B cell (primary cell): ENCODE data around the gene FERMT3. TPM values are rescaled to one million over a fixed set of nuclear protein-coding genes. Genes with fewer than 3 reads are reported as not detected.
A peak's percentile ranks its signal among the peaks of the same experiment; 100 is the strongest.

ENCODE experiments used
- ATAC-seq: fragments of 200-7000 bp; cut with Tn5 transposase; one replicate; pipeline ENCODE4 v1.10.0; 2021; ENCODE audit warnings: low read depth, mild to moderate bottlenecking, moderate number of reproducible peaks, moderate library complexity
- CTCF ChIA-PET: fragments of 350-600 bp; sonication (Branson Sonifier 250); formaldehyde crosslinking; loops from one replicate; lab custom pipeline; 2021; ENCODE audit warnings: antibody characterized with exemption, inconsistent platforms; lab: Charles Lee
- POLR2A ChIA-PET: fragments of 350-600 bp; sonication (Branson Sonifier 250); formaldehyde crosslinking; loops from one replicate; lab custom pipeline; 2021; ENCODE audit warnings: antibody characterized with exemption; lab: Charles Lee
- DNase-seq: peaks from one replicate; pipeline ENCODE4 v3.0.0; 2013
- H2AFZ ChIP-seq: 2 replicates; pipeline ENCODE4 v1.6.1; 2012; ENCODE audit warnings: mild to moderate bottlenecking, low read depth, low read length; ENCODE audit not compliant: insufficient read depth, poor library complexity, severe bottlenecking
- H3K27ac ChIP-seq, 2 donors: 1 replicate in 1 of 2; 2 replicates in 1 of 2; pipeline ENCODE4 v1.5.1; 2012 to 2013; ENCODE audit warnings: low read length in 2 of 2, mild to moderate bottlenecking in 2 of 2, moderate library complexity in 1 of 2
- H3K27me3 ChIP-seq, 4 experiments: fragments of 200-600 bp in 1 of 4; sonication (generic) in 1 of 4; replicated peaks in 1 of 4; 1 replicate in 2 of 4; 2 replicates in 2 of 4; pipeline versions ENCODE4 v1.6.1 to v1.7.0; 2013 to 2016; ENCODE audit warnings: low read length in 3 of 4, mild to moderate bottlenecking in 2 of 4, mixed read lengths in 1 of 4, moderate library complexity in 1 of 4; ENCODE audit not compliant: insufficient read depth in 4 of 4, control insufficient read depth in 3 of 4; ENCODE audit errors: control extremely low read depth in 1 of 4
- H3K36me3 ChIP-seq, 2 experiments: replicated peaks in 1 of 2; 1 replicate in 1 of 2; 2 replicates in 1 of 2; pipeline versions ENCODE4 v1.6.1 to v1.7.1; 2013; ENCODE audit warnings: low read length in 1 of 2; ENCODE audit not compliant: insufficient read depth in 2 of 2, control insufficient read depth in 1 of 2; ENCODE audit errors: control extremely low read depth in 1 of 2, extremely low read depth in 1 of 2
- H3K4me1 ChIP-seq, 2 donors: fragments of 200-600 bp in 1 of 2; sonication (generic) in 1 of 2; 1 replicate in 1 of 2; 2 replicates in 1 of 2; pipeline versions ENCODE4 v1.5.1 to v1.6.1; 2013 to 2017; ENCODE audit warnings: low read length in 2 of 2; ENCODE audit not compliant: control insufficient read depth in 2 of 2, insufficient read depth in 2 of 2
- H3K4me2 ChIP-seq: replicated peaks from 2 replicates; pipeline ENCODE3; 2012; ENCODE audit warnings: mild to moderate bottlenecking, low read depth, low read length; ENCODE audit not compliant: poor library complexity, severe bottlenecking
- H3K4me3 ChIP-seq, 5 experiments: fragments of 200-600 bp in 1 of 5; sonication (generic) in 1 of 5; 1 replicate in 3 of 5; 2 replicates in 2 of 5; pipeline versions ENCODE4 v1.5.1 to v1.7.0; 2011 to 2016; ENCODE audit warnings: low read length in 4 of 5, mild to moderate bottlenecking in 4 of 5, low read depth in 2 of 5, control low read depth in 1 of 5, moderate library complexity in 1 of 5; ENCODE audit not compliant: insufficient read depth in 1 of 5; ENCODE audit errors: control extremely low read depth in 1 of 5, extremely low read depth in 1 of 5
- H3K79me2 ChIP-seq: fragments of 200-600 bp; sonication (generic); one replicate; pipeline ENCODE4 v1.6.0; 2016; ENCODE audit warnings: low read length; ENCODE audit not compliant: control insufficient read depth, insufficient read depth
- H3K9ac ChIP-seq: fragments of 200-600 bp; sonication (generic); 2 replicates; pipeline ENCODE4 v1.6.1; 2017; ENCODE audit warnings: mild to moderate bottlenecking, low read length, moderate library complexity
- H3K9me3 ChIP-seq, 3 donors: one replicate each; pipeline versions ENCODE4 v1.6.1 to v1.7.1; 2013; ENCODE audit warnings: low read length in 2 of 3; ENCODE audit not compliant: control insufficient read depth in 2 of 3, insufficient read depth in 1 of 3; ENCODE audit errors: control extremely low read depth in 1 of 3
- H4K20me1 ChIP-seq: 2 replicates; pipeline ENCODE4 v1.6.0; 2012; ENCODE audit warnings: mild to moderate bottlenecking, low read length; ENCODE audit not compliant: insufficient read depth, control insufficient read depth, poor library complexity, severe bottlenecking
- H3K27ac Mint-ChIP-seq: one replicate; pipeline ENCODE4 v1.8.0; 2021; ENCODE audit warnings: mixed read lengths
- H3K27me3 Mint-ChIP-seq: one replicate; pipeline ENCODE4 v1.8.0; 2021; ENCODE audit warnings: mixed read lengths
- H3K4me1 Mint-ChIP-seq: one replicate; pipeline ENCODE4 v1.8.0; 2021; ENCODE audit warnings: mixed read lengths
- H3K4me3 Mint-ChIP-seq: one replicate; pipeline ENCODE4 v1.8.0; 2021; ENCODE audit warnings: mixed read lengths
- H3K9me3 Mint-ChIP-seq: one replicate; pipeline ENCODE4 v1.8.0; 2022; ENCODE audit warnings: mixed read lengths; ENCODE audit not compliant: insufficient read depth
- CTCF ChIP-seq: fragments of 200-600 bp; IDR thresholded peaks from one replicate; pipeline ENCODE4 v1.8.0; 2022; ENCODE audit warnings: antibody characterized with exemption, mild to moderate bottlenecking
- EZH2 ChIP-seq: IDR thresholded peaks from 2 replicates; pipeline ENCODE4 v1.6.1; 2012; ENCODE audit warnings: borderline replicate concordance, low read depth, mild to moderate bottlenecking, moderate library complexity, low read length; ENCODE audit not compliant: insufficient read depth, poor library complexity, severe bottlenecking
- WGBS: methylation state at CpG from one replicate; pipeline ENCODE4 v1.1.5; 2013; ENCODE audit warnings: missing lambda C conversion rate; ENCODE audit not compliant: insufficient coverage; 5-methylcytosine and 5-hydroxymethylcytosine counted together
- intact Hi-C: fragments of 100-400 bp; cut with micrococcal nuclease; formaldehyde crosslinking; loops from one replicate; pipeline ENCODE4 v1.10.0; 2022
- polyA minus RNA-seq: library from RNA; depleted of rRNA, polyadenylated mRNA; stranded (reverse); fragments of >200 nt; gene quantifications from 2 replicates; pipeline ENCODE4 v1.2.3, GENCODE V29; 2012
- polyA plus RNA-seq: library from polyadenylated mRNA; depleted of rRNA; stranded (reverse); fragments of >200 nt; gene quantifications from 2 replicates; pipeline ENCODE4 v1.2.3, GENCODE V29; 2012
- total RNA-seq, 2 donors: library from RNA; stranded (reverse); fragments of 120-200 nt in 1 of 2; gene quantifications; 1 replicate in 1 of 2; 2 replicates in 1 of 2; pipeline versions ENCODE4 v1.2.3 to v1.2.4, GENCODE V29; 2013 to 2022

The FERMT3 gene
- total RNA-seq (96.2 and 106 TPM in 2 replicates), polyA plus RNA-seq (152 and 170 TPM in 2 replicates), polyA minus RNA-seq (121 and 135 TPM in 2 replicates)
- 87.1 TPM for total RNA-seq (2013)

DNA sequence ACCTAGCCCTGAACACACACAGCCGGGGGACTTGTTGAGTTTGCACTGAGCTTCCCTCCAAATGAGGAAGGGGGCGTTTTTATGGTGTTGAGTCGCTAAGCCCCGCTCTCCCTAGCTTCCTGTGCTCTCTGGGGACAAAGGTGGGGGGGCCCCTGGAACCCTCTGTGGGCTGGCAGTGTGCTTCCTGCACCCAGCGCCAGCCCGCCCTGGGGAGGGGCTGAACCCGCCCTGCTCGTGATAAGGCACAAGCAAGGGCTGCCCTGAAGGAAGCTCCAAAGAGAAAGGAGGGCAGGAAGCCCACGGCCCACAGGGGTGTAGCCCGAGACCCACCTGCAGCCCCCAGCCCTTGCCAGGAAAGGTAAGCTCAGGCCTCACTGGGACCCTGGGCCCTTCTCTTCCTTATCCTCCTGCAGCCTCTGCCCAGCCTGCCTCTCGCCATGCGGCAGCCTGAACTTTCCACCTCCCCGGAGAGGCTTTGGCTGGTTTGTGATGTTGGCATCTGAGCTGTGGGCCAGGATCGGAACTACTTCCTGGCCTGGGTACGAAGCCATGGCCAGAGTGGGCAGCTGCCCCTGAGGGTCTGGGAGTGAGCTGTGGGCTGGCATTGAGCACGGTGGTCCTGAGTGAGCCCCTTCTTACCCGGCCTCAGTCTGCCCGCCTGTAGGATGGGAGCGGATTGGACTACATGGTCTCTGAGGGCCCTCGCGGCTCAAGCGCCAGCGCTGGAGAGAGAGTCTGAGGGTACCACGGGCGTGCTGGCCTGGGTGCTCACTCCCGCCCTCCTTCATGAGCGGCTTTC is at the start of gene FERMT3:
Gene FERMT3 (plus strand): TSS at position 265 of the 799 bp plus-strand sequence. CDS start 644 bp downstream, outside the sequence.
- Histone ChIP-seq H3K4me3 (peak within 1 kb of the TSS; percentile 69 to 95 (median 79)), H3K36me3 (peaks cover 0 to 43% of the 10 kb centered on the region in 2 experiments), H3K9me3 (no peaks in the 10 kb centered on the region), H3K4me2 (peak within 1 kb of the TSS; percentile 99), H2AFZ (peak within 1 kb of the TSS; percentile 74), H3K79me2 (peaks cover 37% of the 10 kb centered on the region), H3K27me3 (no peaks in the 10 kb centered on the region), H3K4me1 (peaks cover 30 to 46% of the 10 kb centered on the region in 2 donors), H4K20me1 (peaks cover 33% of the 10 kb centered on the region), H3K9ac (peak within 1 kb of the TSS; percentile 93), H3K27ac (peak within 1 kb of the TSS; percentile 73 to 90)
- Mint-ChIP-seq H3K4me1 (peaks cover 49% of the 10 kb centered on the region), H3K27ac (peak within 1 kb of the TSS; percentile 96), H3K4me3 (peak within 1 kb of the TSS; percentile 90), H3K9me3 (no peaks in the 10 kb centered on the region), H3K27me3 (no peaks in the 10 kb centered on the region)
- no peak for TF ChIP-seq CTCF
- no peak for TF ChIP-seq EZH2
- intact Hi-C loops: loop anchor here (1.0 to 10.0 kb wide), 5 partner anchors 20 to 448 kb away; partner anchors contain the start of genes DNAJC4, FKBP2, NUDT22 and TRPT1
- 4% methylated on average over 24 of the region's 27 CpGs for WGBS
- ChIA-PET POLR2A (interaction anchor here (0.6 to 4.8 kb wide), 18 partner anchors 13 to 111 kb away, joined by 3 to 78 read pairs (median 6); partner anchors contain the start of genes BAD, DNAJC4, ESRRA and FKBP2), CTCF (interaction anchor here (1.0 to 10.3 kb wide), 18 partner anchors 10 to 446 kb away, joined by 3 to 243 read pairs (median 7); partner anchors contain the start of genes CATSPERZ, ESRRA, FKBP2 and NUDT22)
- peak; percentile 73 for DNase-seq
- peak; percentile 61 for ATAC-seq
